ENCODE results near the gene LYPD6.

The LYPD6 gene

GRCh38 chr2:149346272-149346671 lies 15.9 kb downstream of the LYPD6 start:
- no peak for DNase-seq

DNA sequence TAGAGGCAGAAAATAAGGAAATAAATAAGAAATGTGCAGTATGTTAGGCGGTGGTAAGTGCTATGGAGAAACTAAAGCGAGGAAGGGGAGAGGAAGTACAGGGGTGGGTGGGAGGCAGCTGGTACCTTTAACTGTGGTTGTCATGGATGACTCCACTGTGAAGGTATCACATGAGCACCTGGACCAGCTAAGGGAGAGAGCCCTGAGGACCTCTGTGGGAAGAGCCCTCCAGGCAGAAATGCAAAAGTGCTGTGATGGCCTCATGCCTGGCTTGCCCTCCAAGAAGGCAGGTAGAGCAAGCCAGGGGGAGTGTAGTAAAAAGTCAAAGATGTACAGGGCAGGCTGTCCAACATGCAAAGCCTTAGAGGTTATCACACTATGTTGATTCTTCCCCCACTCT lies 17.9 kb downstream of the LYPD6 start:
- no peak for DNase-seq

DNA sequence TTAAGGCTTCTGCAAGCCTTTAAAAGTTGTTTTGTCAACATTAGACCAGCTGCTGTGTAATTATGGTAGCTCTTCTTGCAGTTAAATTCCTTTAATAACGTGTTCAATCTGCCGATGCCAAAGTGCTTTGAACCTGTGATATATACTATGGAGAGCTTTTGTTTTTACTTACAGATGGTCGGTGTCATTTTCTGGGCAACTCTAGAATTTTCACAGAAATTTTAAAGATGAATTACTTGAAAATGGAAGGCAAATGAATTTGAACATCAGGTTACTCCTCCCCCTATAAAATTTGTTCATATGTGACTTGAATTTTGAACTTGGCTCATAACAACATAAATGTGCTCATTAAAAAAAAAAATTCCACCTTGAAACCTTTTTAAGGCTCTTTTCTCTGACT lies 23.0 kb downstream of the LYPD6 start:
- DNase-seq: no peak

DNA sequence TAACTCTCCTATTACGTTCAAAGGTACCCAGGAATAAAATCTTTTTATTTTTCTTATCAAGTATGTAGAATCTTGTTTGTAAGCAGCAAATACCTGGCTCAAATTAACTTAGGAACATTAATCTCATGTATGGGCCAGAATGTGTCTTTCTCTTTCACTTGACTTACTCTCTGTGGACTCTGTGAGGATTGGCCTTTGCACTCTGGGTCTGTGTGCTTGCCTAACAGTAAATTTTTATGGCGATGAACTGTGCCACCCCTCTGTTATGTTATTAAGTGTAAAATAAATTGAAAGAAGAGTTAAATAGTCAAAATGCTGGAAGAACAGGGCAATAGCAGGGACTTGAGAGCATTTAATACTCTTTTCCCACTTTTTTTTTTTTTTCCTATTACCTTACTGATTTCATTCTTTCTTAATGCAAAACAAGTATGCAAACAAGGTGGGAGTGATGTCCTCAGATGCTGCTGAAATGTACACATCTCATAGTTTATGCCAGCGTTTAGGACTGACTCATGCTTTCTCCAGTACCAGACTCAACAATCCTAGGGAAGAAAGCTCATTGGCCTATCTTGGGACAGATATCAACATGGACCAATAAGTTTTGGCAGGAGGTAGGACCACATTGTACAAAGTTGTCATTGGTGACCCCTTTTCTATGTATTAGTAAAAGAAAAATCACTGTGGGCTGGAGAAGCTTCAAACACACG lies 25.5 kb downstream of the LYPD6 start:
- DNase-seq: no peak

DNA sequence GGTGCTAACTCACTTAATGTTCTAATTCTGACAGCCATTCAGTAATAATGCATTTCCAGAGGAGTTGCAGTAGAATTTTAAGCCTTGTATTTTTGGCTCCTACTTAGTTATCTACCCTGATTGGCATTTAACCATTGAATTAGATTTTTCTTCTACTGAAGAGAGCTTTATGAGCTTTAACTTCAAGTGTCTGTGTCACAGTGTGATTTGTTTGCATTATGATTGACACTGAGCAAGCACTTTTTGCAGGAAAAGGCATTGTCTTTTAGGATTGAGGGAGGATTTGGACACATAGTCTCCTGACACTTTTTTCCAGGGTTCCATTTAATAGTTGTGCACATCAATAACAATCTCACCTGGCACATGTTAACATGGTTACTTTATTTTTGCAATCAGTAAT lies 26.7 kb downstream of the LYPD6 start:
- no peak for DNase-seq

GRCh38 chr2:149360106-149360505 lies 29.7 kb downstream of the LYPD6 start:
- no peak for DNase-seq

GRCh38 chr2:149363958-149364357 lies 33.6 kb downstream of the LYPD6 start:
- DNase-seq: no peak

DNA sequence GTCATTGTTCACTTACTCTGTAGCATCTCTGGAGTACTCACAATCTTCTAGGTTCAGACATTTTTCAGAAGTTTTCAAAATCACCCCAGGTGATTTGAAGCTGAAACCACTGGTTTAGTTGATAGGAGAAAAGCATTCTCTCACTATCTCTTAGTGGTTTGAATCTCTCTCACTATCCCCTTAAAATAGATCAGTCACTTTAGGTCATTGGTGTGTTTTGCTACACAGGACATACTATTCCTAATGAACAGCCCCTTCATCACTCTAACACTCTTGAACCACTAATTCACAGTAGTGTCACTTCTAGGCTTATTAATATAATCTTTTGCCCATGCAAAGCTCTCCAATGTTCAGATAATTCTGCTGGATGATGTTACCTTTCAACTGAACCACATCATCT lies 34.5 kb downstream of the LYPD6 start:
- no peak for DNase-seq

DNA sequence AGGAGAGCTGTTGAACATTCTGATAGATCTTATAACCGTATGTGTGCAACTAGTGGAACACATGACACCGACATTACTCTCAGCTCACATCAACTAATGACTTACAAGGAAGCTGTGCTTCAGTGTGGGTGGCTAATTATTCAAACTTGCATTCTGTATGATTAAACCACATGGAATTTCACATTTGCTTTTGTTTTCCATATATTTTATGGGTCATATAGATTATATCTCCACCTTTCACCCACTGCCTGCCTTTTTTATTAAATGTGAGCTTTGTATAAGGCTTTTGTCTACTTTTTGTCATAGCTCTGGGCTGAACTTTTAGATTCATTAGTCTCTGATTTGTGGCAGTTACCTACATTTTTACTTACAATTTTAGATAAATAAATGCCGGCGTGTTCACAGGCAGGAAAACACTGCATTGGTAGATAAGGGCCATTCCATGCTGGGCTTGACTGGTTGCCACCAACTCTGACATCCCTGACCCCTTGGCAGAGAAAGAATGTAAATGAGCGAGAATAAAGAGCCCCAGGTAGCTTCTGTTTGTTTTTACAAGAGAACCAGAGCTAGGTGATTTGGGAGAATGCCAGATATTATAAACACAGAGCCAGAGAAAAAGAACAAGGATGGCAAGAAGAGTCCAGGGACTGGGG lies 35.7 kb downstream of the LYPD6 start:
- DNase-seq: no peak

GRCh38 chr2:149370061-149370775 lies 39.8 kb downstream of the LYPD6 start:
- no peak for DNase-seq

- no peak for DNase-seq
Observed at GRCh38 chr2:149371476-149371875, 41.1 kb downstream of the LYPD6 start.

DNA sequence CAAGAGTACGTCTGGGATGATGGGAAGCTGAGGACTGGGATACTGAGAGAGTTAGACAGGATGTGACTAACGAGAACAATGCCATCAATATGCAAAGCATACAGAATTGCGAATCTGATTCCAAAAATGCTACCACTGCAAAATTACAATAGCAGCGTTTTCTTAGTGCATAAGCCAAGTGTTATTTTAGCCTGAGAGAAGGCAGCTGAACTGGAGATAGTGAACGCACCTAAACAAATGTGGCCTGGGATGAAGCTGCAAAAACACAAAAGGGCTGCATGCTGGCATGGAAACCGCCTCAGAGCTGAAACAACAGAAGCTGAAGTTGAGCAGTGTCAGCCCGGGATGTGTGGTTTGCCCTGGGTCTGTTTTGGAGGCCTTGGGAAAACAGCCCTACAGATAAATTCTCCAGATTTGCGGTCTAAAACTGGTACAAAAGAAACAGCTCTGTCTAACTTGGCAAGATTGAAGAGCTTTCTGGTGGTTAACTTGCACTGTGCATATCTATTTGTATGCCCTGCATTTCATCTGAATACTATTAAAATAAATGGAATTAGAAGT lies 45.5 kb downstream of the LYPD6 start:
- peak in 1 of 58 donors; percentile 4 for DNase-seq

DNA sequence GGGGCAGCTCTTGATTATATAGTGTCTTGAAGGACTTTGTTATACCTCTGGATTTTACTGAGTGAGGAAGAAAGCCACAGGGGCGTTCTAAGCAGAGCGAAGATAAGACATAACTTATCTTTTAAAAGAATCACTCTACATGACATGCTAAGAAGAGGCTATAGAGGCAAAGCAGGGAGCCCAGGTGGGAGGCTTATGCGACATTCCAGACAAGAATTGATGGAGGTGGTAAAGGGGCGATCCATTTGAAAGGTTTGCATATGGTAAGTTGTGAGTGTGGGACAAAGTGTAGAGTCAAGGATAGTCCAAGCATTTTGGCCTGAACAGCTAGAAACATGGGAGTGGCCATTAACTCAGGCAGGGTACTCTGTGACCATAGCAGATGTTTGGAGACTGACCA lies 49.8 kb downstream of the LYPD6 start:
- no peak for DNase-seq

DNA sequence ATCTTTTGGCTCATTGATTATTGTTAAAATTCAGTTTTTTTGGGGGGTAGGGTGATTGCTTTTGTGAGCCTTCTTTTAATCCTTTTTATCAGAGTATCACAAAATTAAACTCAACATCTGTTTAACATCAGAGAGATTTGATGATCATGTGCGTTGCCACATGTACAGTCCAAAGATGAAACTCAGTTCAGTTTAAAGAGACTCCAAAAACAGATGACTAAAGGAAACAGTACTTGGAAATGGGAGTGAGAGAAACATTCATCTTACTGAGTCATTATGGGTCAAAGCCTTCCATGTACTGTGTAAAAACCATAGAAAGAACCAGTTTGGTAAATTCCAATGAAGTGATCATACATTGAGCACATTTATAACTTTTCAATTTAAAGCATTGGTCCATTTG lies 53.0 kb downstream of the LYPD6 start:
- DNase-seq: no peak

GRCh38 chr2:149385350-149385749 lies 55.0 kb downstream of the LYPD6 start:
- DNase-seq: no peak

DNA sequence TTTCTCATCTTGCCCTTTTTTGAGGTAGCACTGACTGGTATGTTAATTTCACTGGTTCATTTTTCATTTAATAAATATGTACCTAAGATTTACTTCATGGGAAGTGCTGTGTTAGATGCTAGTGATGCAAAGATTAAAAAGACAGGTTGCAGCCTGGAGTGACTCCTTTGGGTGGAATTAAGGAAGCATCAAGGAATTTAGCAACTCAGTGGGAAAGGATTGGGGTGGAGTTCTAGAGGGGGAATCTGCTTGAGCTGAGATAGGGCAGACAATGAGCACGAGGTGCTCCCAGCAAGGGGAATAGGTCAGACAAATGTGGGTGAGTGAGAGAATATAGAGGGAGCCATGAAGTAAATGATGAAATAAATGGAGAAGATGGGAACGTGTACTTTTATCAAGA lies 57.0 kb downstream of the LYPD6 start:
- DNase-seq: no peak

- DNase-seq: no peak
Observed at GRCh38 chr2:149388120-149388816, 57.9 kb downstream of the LYPD6 start.

- no peak for DNase-seq
Observed at GRCh38 chr2:149389506-149390167, 59.2 kb downstream of the LYPD6 start.

- no peak for DNase-seq
Observed at GRCh38 chr2:149393614-149394013, 63.2 kb downstream of the LYPD6 start.

GRCh38 chr2:149394864-149395263 lies 64.5 kb downstream of the LYPD6 start:
- DNase-seq: no peak

All from anterior cingulate cortex (tissue), 58 donors.